Tibial nerve (tissue), 4 donors: ENCODE data around the gene RBM17. TPM values are rescaled to one million over a fixed set of nuclear protein-coding genes. Genes with fewer than 3 reads are reported as not detected.

Source experiments
- DNase-seq, 2 donors: peaks; one replicate each; pipeline ENCODE4 v3.0.0-alpha.2; 2019; ENCODE audit warnings: low spot score in 2 of 2
- H3K27ac ChIP-seq, 4 donors: fragments of 200-600 bp; sonication (generic) in 3 of 4; one replicate each; pipeline ENCODE4 v1.5.1; 2017 to 2019; ENCODE audit warnings: mild to moderate bottlenecking in 1 of 4
- H3K27me3 ChIP-seq, 2 donors: fragments of 200-600 bp; sonication (generic) in 1 of 2; one replicate each; pipeline versions ENCODE4 v1.5.1 to v1.6.0; 2017 to 2019
- H3K36me3 ChIP-seq, 3 donors: fragments of 200-600 bp; sonication (generic); one replicate each; pipeline ENCODE4 v1.5.1; 2018 to 2019
- H3K4me1 ChIP-seq, 4 donors: fragments of 200-600 bp; sonication (generic) in 3 of 4; one replicate each; pipeline ENCODE4 v1.5.1; 2017 to 2019
- H3K4me3 ChIP-seq, 4 donors: fragments of 200-600 bp; sonication (generic) in 3 of 4; one replicate each; pipeline ENCODE4 v1.5.1; 2017 to 2019; ENCODE audit warnings: mild to moderate bottlenecking in 1 of 4, moderate library complexity in 1 of 4
- H3K9me3 ChIP-seq, 4 donors: fragments of 200-600 bp; sonication (generic) in 3 of 4; one replicate each; pipeline ENCODE4 v1.5.1; 2017 to 2019
- EP300 ChIP-seq, 2 donors: sonication (generic); formaldehyde crosslinking; IDR thresholded peaks; one replicate each; pipeline ENCODE4 v1.6.1; 2017; ENCODE audit warnings: antibody characterized with exemption in 2 of 2, mild to moderate bottlenecking in 1 of 2
- POLR2A ChIP-seq, 2 donors: fragments of 450-650 bp; IDR thresholded peaks; one replicate each; pipeline ENCODE4 v1.6.1; 2017; ENCODE audit warnings: antibody characterized with exemption in 2 of 2, mild to moderate bottlenecking in 2 of 2, moderate library complexity in 2 of 2
- WGBS, 2 donors: methylation state at CpG; one replicate each; pipeline ENCODE4 v1.1.5; 2018; 5-methylcytosine and 5-hydroxymethylcytosine counted together
- total RNA-seq, 4 donors: library from RNA; depleted of rRNA; stranded (reverse); fragments of >200 nt; gene quantifications; one replicate each; pipeline ENCODE4 v1.1.0, GENCODE V29; 2016
- TF ChIP-seq, protein P1 (sequence below), 5 experiments: fragments of 200-600 bp in 3 of 5; fragments of 450-650 bp in 2 of 5; sonication (generic) in 3 of 5; IDR thresholded peaks; one replicate each; pipeline ENCODE4 v1.5.1; 2016 to 2019; ENCODE audit warnings: antibody characterized with exemption in 5 of 5, mild to moderate bottlenecking in 3 of 5, moderate library complexity in 2 of 5

The RBM17 gene
- total RNA-seq, 4 donors from 2014 or later = 70.6 to 109 (median 94.3) TPM

DNA sequence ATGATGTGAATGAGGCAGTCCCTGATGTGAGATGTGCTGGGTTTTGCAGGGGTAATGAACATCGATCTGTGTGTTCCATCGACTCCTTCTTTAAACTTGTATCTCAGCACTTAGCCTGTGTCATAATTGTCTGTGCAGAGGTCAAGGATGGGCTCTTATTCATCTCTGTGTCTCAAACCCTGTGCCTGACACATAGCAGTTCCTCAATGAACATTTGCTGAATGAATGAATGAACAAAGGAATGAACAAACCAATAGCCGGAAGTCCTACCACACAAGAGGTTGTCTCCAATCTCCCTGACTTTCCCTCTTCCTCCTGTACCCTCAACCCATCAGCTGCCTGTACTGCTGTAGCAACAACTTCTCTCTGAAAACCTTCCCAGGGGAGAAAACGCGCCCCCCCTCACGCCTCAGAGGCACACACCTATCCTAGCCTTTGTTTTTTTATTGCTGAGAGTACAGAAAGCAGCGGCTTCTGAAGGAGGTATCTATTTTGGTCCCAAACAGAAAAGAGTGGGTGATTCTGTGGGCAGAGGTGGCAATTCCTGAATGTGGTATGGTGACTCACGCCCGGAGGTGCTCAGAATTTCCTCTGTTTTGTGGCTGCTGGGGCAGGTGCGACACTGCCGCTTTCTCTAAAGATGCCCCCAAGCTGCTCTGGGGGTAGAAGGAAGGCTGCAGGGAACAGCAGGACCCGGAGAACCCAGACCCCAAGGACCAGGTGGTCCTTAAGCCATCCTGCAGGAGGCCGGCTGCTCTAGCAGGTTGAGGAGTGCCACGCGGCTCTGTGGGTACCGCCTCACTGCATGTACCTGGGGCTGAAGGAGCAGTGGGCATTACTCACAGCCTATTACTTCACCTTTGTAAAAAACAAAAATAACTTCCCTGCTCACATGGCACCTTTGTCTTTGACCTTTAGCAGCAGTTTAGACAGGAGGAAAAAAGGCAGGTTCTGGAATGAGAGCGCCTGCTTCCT is 36.3 kb upstream of the RBM17 start:
- Histone ChIP-seq H3K27ac (peak overlapping the region in 2 of 4 donors; percentile 7 to 43), H3K36me3 (no peaks in the 10 kb centered on the region), H3K4me3 (no peak overlapping the region), H3K4me1 (peaks cover 0 to 47% (median 14%) of the 10 kb centered on the region in 4 donors), H3K9me3 (no peaks in the 10 kb centered on the region), H3K27me3 (no peaks in the 10 kb centered on the region)
- TF ChIP-seq, protein P1, sequence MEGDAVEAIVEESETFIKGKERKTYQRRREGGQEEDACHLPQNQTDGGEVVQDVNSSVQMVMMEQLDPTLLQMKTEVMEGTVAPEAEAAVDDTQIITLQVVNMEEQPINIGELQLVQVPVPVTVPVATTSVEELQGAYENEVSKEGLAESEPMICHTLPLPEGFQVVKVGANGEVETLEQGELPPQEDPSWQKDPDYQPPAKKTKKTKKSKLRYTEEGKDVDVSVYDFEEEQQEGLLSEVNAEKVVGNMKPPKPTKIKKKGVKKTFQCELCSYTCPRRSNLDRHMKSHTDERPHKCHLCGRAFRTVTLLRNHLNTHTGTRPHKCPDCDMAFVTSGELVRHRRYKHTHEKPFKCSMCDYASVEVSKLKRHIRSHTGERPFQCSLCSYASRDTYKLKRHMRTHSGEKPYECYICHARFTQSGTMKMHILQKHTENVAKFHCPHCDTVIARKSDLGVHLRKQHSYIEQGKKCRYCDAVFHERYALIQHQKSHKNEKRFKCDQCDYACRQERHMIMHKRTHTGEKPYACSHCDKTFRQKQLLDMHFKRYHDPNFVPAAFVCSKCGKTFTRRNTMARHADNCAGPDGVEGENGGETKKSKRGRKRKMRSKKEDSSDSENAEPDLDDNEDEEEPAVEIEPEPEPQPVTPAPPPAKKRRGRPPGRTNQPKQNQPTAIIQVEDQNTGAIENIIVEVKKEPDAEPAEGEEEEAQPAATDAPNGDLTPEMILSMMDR (IDR thresholded peaks at IDR 0.05) = no peak
- no peak for TF ChIP-seq POLR2A (IDR thresholded peaks at IDR 0.05)
- no peak for TF ChIP-seq EP300 (IDR thresholded peaks at IDR 0.05)
- 80 to 85% methylated on average over 17 of the region's 17 CpGs for WGBS, 2 donors
- no peak for DNase-seq

DNA sequence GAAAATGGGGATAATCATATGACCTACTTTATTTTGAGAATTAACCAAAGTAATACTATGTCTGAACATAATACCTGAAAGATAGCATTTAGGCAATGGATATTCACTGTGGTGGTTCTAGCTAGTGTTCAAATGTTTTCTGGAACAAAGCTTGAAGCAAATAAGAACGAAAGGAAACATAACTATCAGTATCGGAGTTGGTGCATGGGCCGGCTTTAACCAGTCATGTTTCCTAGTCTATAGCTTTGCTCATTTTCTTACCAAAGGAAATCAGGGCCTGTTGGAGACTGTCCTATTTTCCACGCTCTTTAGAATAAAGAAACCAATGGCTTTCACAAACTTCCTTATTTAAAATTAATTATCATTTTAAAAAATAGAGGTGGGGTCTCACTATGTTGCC is 35.5 kb upstream of the RBM17 start:
- 83 to 87% methylated on average over 4 of the region's 4 CpGs for WGBS, 2 donors
- H3K4me1 ChIP-seq = peaks cover 0 to 47% (median 14%) of the 10 kb centered on the region in 4 donors

DNA sequence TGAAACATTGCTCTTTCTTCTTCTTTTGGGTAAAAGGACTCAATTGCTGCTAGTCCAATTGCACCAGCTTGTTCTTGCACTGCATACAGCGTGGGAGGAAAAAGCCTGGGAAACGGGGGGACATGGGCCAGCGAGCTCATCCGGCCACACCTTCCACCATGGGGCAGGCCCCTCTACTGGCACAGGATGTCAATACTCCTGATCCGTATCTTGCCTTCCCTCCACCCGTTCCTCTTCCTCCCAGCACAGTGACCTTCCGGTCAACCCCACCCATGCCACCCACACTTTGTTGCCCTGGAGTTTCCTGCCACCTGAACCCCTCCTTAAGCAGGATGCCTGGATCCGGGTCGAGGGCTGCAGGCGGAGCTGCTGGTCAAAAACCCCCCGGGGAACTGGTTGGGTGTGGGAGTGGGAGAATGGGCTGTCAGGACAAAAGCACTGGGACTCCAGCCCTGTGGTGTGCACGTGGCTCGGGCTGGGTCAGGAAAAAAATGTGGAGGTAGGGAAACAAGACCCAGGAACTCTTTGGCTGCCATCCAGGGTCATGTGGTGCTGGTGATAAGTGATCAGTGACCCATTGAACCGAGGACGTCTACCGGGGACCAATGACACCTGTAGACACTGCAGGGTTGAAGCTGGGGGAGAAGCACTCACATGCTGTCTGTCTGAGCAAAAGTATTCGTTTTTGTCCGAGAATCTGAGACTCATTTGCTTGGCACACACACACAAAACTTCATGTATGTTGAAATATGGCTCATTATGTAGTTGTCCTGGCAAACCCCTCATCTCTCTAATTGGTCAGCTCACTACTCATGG is 34.8 kb upstream of the RBM17 start:
- no peak overlapping the region for H3K4me3 ChIP-seq
- no peak for DNase-seq
- H3K27ac ChIP-seq = peak overlapping the region in 1 of 4 donors; percentile 14
- WGBS, 2 donors = 57 to 58% methylated on average over 18 of the region's 18 CpGs
- no peaks in the 10 kb centered on the region for H3K9me3 ChIP-seq
- no peaks in the 10 kb centered on the region for H3K36me3 ChIP-seq
- no peaks in the 10 kb centered on the region for H3K27me3 ChIP-seq
- TF ChIP-seq, protein P1 (IDR thresholded peaks at IDR 0.05) = no peak
- peak in 1 of 2 donors; percentile 42 for TF ChIP-seq EP300 (IDR thresholded peaks at IDR 0.05)
- peaks cover 0 to 44% (median 14%) of the 10 kb centered on the region in 4 donors for H3K4me1 ChIP-seq

More for the DNA sequence above, 35.5 kb upstream of the RBM17 start:
- H3K9me3 ChIP-seq = no peaks in the 10 kb centered on the region
- H3K36me3 ChIP-seq = no peaks in the 10 kb centered on the region
- TF ChIP-seq, protein P1 (IDR thresholded peaks at IDR 0.05) = no peak
- TF ChIP-seq EP300 (IDR thresholded peaks at IDR 0.05) = no peak
- TF ChIP-seq POLR2A (IDR thresholded peaks at IDR 0.05) = no peak
- no peak for DNase-seq
- H3K27me3 ChIP-seq = no peaks in the 10 kb centered on the region
- H3K4me3 ChIP-seq = no peak overlapping the region
- peak overlapping the region in 1 of 4 donors; percentile 43 for H3K27ac ChIP-seq

DNA sequence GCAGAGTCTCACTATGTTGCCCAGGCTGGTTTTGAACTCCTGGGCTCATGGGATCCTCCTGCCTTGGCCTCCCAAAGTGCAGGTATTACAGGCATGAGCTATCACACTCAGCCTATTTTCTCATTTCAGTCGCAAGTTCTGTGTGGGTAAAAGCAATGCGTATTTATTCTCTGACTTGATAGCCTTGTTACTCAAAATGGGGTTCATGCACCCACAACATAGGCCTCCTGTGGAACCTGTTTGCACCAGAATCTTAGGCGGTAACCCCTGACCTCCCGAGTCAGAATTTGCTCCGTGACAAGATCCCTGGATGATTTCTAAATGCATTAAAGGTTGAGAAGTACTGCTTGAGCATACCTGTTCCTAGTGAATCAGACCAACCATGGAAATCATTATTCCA is 34.0 kb upstream of the RBM17 start:
- Histone ChIP-seq H3K4me3 (no peak overlapping the region), H3K9me3 (no peaks in the 10 kb centered on the region), H3K27me3 (no peaks in the 10 kb centered on the region), H3K27ac (no peak overlapping the region), H3K4me1 (peaks cover 0 to 38% (median 14%) of the 10 kb centered on the region in 4 donors), H3K36me3 (no peaks in the 10 kb centered on the region)
- TF ChIP-seq EP300 (IDR thresholded peaks at IDR 0.05) (no peak), POLR2A (IDR thresholded peaks at IDR 0.05) (no peak)
- TF ChIP-seq, protein P1 (IDR thresholded peaks at IDR 0.05) = no peak
- no peak for DNase-seq
- WGBS, 2 donors = 87 to 96% methylated on average over 5 of the region's 5 CpGs
